OCI-LY1 (cell line): ENCODE results near the gene FUBP3.

ENCODE experiments used
- EZH2 ChIP-seq: fragments of 200-600 bp; sonication (generic), shearing (Covaris generic); IDR thresholded peaks from 2 replicates; pipeline ENCODE4 v1.8.0; 2017; ENCODE audit warnings: borderline replicate concordance, mixed run types, mild to moderate bottlenecking, antibody characterized with exemption, low read length, moderate library complexity, mixed read lengths
- TF ChIP-seq, protein P1 (sequence below): fragments of 200-600 bp; sonication (generic), shearing (Covaris generic); IDR thresholded peaks from 2 replicates; pipeline ENCODE4 v1.5.1; 2017; ENCODE audit warnings: mild to moderate bottlenecking, antibody characterized with exemption, low read length, moderate library complexity, mixed read lengths

DNA sequence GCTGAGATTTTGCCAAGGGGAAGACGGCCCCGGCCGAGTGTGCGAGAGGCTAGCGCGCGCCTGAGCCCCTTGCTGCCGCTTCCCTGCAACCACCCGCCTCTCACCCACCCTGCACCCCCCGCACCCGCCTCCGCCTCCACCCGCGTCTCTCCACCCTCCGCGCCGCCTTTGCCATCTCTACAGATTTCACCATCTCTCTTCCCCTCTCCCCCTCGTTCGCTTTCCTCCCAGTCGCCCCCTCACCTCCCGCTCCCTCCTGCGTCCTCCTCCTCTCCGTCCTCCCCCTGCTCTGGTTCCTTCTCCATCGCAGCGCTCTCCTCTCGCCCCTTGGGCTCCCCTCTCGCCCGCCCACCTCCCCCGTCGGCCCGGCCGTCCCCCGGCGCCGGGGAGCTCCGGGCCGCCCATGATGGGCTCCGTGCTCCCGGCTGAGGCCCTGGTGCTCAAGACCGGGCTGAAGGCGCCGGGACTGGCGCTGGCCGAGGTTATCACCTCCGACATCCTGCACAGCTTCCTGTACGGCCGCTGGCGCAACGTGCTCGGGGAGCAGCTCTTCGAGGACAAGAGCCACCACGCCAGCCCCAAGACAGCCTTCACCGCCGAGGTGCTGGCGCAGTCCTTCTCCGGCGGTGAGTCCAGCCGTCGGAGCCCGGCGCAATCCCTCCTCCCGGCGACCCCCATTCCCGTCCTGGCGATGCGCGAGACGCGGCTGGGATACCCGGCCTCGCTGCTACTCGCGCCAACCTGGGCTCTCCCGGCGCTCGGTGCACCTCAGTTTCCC lies 85.1 kb downstream of the FUBP3 start, which contains the start of gene PRDM12:
- TF ChIP-seq EZH2 = no peak
- TF ChIP-seq, protein P1, sequence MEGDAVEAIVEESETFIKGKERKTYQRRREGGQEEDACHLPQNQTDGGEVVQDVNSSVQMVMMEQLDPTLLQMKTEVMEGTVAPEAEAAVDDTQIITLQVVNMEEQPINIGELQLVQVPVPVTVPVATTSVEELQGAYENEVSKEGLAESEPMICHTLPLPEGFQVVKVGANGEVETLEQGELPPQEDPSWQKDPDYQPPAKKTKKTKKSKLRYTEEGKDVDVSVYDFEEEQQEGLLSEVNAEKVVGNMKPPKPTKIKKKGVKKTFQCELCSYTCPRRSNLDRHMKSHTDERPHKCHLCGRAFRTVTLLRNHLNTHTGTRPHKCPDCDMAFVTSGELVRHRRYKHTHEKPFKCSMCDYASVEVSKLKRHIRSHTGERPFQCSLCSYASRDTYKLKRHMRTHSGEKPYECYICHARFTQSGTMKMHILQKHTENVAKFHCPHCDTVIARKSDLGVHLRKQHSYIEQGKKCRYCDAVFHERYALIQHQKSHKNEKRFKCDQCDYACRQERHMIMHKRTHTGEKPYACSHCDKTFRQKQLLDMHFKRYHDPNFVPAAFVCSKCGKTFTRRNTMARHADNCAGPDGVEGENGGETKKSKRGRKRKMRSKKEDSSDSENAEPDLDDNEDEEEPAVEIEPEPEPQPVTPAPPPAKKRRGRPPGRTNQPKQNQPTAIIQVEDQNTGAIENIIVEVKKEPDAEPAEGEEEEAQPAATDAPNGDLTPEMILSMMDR = no peak
